ENCODE results near the gene ICAM4. TPM values are rescaled to one million over a fixed set of nuclear protein-coding genes. Genes with fewer than 3 reads are reported as not detected.
"Not testable (repeated sequence)": the region's sequence is repeated elsewhere in the genome, so short reads cannot be mapped to it uniquely, and the experiment has no call there.

ICAM4 gene, protein sequence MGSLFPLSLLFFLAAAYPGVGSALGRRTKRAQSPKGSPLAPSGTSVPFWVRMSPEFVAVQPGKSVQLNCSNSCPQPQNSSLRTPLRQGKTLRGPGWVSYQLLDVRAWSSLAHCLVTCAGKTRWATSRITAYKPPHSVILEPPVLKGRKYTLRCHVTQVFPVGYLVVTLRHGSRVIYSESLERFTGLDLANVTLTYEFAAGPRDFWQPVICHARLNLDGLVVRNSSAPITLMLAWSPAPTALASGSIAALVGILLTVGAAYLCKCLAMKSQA
- polyA plus RNA-seq (2012; ENCODE audit: insufficient read depth, insufficient read length): 11.5 TPM

DNA sequence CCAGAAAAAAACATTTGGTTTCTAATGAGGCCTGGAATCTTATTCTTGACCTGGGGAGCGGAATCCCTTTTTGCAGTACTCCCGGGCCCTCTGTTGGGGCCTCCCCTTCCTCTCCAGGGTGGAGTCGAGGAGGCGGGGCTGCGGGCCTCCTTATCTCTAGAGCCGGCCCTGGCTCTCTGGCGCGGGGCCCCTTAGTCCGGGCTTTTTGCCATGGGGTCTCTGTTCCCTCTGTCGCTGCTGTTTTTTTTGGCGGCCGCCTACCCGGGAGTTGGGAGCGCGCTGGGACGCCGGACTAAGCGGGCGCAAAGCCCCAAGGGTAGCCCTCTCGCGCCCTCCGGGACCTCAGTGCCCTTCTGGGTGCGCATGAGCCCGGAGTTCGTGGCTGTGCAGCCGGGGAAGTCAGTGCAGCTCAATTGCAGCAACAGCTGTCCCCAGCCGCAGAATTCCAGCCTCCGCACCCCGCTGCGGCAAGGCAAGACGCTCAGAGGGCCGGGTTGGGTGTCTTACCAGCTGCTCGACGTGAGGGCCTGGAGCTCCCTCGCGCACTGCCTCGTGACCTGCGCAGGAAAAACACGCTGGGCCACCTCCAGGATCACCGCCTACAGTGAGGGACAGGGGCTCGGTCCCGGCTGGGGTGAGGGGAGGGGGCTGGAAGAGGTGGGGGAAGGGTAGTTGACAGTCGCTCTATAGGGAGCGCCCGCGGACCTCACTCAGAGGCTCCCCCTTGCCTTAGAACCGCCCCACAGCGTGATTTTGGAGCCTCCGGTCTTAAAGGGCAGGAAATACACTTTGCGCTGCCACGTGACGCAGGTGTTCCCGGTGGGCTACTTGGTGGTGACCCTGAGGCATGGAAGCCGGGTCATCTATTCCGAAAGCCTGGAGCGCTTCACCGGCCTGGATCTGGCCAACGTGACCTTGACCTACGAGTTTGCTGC lies at the start of gene ICAM4:
ICAM4 (plus strand) TSS at position 153 of the 935 bp plus-strand sequence; CDS start at position 211, 58 bp downstream.
- peak within 1 kb of the TSS; percentile 66 for H3K4me3 ChIP-seq (ENCODE audit: low read length)

DNA sequence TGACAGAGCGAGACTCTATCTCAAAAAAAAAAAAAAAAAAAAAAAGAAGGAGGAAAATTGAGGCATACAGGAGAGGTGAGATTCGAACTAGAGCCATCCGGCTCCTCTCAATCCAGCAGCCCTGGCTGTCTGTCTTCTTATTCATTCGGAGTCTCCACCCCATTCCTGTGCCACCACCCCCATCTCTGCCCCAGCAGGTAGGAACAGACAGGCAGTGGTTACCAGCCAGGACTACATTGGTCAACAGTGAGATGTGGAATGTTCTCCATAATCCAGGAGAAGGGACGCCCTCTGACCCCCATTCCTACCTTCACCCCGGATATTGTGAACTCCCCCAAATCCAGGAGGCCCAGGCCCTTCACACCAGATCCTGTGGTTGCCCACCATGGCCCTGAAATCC lies 49.1 kb upstream of the ICAM4 start:
- DNase-seq (ENCODE audit: low read depth, low spot score): no peak

More for the DNA sequence above, at the start of gene ICAM4:
- DNase-seq (ENCODE audit: low read depth, low spot score): peak; percentile 52

DNA sequence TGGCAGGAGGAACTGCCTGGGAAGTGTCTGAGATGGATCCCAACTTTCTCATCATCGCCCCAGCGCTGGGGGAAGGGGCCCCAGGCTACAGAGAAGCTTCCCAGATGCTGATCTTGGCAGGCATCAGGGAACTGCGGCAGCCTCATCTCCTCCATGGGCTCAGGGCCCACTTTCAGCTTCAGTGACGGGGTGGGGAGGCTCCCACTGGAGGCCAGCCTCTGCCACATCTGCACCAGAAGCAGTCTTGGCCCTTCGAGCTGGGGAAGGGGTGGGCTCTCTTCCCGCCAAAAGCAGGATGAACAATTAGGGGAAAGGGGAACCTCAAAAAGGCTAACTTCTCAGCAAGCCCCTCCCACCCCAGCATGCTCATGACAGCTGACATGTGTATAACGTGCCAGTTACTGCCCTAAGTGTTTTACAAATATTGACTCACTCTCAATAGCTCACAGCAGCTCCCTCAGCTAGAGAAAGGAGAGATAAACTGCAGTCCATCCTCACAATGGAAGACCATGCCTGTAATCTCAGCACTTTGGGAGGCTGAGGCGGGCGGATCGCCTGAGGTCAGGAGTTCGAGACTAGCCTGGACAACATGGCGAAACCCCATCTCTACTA lies 48.5 kb upstream of the ICAM4 start:
- no peak for DNase-seq (ENCODE audit: low read depth, low spot score)
- no peak overlapping the region for H3K4me3 ChIP-seq (ENCODE audit: low read length)

More for the DNA sequence above, 49.1 kb upstream of the ICAM4 start:
- no peak overlapping the region for H3K4me3 ChIP-seq (ENCODE audit: low read length)

DNA sequence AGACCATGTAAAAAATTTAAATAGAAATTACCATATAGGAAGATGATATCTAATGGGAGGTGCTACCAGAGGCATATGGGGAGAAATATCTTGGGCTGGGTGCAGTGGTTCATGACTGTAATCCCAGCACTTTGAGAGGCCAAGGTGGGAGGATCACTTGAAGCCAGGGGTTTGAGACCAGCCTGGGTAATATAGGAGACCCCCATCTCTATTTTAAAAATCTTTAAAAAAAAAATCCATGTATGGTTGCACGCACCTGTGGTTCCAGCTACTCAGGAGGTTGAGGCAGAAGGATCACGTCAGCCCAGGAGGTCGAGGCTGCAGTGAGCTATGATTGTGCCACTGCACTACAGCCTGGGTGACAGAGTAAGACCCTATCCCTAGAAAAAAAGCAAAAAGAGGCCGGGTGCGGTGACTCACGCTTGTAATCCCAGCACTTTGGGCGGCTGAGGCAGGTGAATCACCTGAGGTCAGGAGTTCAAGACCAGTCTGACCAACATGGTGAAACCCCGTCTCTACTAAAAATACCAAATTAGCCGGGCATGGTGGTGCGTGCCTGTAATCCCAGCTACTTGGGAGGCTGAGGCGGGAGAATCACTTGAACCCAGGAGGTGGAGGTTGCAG lies 44.8 kb upstream of the ICAM4 start:
- DNase-seq (ENCODE audit: low read depth, low spot score); H3K4me3 ChIP-seq (ENCODE audit: low read length): not testable (repeated sequence)

DNA sequence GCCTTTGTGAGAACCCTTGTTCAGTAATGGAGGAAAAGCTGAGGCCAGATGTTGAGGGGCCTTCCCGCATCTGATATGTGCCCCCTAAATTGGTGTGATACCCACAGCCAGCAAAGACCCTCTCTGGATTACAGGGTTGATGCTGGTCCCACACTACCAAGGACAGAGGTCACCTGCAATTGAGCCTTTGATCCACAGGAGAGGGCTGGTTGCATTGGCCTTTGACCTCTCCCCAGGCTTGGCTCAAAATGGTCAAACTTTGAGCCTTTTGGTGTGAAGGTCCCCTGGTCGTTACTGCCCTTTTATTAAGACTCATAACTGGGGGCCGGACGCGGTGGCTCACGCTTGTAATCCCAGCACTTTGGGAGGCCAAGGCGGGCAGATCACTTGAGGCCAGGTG lies 43.1 kb upstream of the ICAM4 start:
- H3K4me3 ChIP-seq (ENCODE audit: low read length): no peak overlapping the region
- no peak for DNase-seq (ENCODE audit: low read depth, low spot score)

DNA sequence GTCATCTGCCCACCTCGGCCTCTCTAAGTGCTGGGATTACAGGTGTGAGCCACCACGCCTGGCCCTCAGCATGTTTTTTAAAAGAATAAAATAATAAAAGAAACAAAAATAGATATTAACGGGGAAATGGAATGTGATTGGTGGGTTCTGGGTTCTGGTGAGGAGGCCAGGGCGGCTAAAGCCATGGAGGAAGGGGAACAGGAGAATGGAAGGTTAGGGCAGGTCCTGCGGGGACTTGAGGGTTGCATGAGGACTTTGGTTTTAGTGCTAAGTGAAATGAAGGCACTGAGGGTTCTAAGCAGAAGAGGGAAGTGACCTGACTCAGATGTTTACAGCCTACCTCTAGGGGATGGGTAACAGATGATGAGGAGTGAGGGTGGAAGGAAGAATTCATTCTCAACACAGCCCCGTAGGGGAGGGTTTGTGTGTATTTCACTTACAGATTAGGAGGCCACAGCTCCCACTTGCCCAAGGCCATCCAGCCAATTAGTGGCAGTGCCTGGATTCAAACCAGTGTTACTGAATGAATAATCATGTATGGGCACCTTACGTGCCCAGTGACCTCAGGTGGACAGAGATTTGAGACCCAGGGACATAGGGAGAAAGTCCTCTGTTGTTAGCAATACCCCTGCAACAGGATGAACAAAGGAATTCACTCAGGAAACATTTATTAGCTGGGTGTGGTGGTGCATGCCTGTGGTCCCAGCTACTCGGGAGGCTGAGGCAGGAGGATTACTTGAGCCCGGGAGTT lies 41.4 kb upstream of the ICAM4 start:
- H3K4me3 ChIP-seq (ENCODE audit: low read length): no peak overlapping the region

DNA sequence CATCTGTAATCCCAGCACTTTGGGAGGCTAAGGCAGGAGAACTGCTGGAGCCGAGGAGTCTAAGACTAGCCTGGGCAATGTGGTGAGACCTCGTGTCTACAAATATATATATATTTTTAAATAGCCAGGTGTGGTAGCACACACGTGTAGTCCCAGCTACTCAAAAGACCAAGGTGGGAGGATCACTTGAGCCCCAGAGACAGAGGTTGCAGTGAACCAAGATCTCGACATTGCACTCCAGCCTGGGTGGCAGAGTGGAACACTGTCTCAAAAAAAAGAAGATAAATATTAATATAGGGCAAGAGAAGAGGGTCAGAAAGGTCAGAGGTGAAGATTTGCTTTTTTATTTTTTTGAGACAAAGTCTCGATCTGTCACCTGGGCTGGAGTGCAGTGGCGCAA lies 40.2 kb upstream of the ICAM4 start:
- H3K4me3 ChIP-seq (ENCODE audit: low read length): no peak overlapping the region
- no peak for DNase-seq (ENCODE audit: low read depth, low spot score)

More for the DNA sequence above, 41.4 kb upstream of the ICAM4 start:
- DNase-seq (ENCODE audit: low read depth, low spot score): no peak

DNA sequence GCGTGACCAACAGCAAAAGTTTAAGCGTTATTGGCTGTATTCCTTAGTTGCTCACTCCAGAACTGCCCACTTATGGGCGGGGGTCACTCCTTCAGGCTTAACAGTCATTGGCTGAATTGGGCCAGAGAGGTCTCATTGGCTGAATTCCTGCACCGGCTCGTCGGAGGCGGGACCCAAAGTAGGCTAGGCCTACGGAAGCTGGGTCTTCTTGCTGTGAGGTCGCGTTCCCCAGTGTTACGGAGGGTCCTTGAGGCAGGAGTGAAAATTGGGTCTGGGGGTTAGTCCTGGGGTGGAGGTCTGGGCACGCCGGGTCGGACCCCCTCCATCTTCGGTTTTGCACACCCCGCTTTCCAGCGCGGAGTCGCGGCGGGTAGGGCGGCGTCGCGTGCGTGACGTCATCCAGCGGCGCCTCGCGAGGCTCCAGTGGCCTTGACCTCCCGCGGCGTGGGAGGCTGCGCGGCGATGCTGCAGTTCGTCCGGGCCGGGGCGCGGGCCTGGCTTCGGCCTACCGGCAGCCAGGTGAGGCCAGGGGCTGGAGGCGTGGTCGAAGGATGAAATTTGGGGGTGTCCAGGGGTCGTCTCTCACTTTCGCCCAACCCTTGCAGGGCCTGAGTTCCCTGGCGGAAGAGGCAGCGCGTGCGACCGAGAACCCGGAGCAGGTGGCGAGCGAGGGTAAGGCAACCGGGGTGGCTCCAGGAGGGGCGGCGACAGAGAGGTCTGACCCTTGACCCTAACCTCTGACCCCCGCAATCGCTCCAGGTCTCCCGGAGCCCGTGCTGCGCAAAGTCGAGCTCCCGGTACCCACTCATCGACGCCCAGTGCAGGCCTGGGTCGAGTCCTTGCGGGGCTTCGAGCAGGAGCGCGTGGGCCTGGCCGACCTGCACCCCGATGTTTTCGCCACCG lies 34.7 kb upstream of the ICAM4 start, which contains the start of gene MRPL4:
MRPL4 (plus strand) TSS at position 423 of the 903 bp plus-strand sequence; CDS start at position 463, 40 bp downstream.
- DNase-seq (ENCODE audit: low read depth, low spot score): peak; percentile 99
- H3K4me3 ChIP-seq (ENCODE audit: low read length): peak within 1 kb of the TSS; percentile 94

DNA sequence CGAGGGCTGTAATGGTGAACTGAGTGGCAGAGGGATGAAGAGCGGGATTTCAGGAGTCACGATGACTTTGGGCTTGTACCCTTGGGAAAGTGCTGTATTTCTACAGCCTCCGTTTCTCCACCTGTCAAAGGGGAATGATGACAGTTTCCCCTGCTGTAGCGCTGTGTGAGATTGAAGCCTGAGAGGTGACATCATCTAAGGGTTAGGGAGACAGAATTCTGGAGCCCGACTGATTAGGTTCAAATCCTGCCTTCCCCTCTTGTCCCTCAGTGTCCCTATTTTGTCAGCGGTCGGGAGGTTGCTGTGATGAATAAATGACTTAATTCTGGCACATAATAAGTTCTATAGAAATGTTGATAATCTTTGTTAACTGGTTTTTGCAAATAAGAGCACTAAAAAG lies 34.0 kb upstream of the ICAM4 start:
- DNase-seq (ENCODE audit: low read depth, low spot score): no peak
- peak overlapping the region; percentile 94 for H3K4me3 ChIP-seq (ENCODE audit: low read length)

DNA sequence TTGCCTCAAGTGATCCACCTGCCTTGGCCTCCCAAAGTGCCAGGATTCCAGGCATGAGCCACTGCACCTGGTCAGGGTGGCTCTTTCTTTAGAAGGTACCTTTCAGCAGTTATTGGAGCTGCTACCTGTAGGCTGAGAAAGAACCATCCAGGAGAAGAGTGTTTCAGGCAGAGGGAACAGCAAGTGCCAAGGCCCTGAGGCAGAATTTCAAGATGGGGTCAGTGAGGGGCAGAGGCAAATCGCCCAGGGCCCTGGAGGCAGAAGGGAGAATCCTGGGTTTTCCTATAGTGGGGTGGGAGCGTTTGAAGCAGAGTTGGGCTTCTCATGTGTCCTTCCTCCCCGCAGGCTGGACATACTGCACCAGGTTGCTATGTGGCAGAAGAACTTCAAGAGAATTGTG lies 32.5 kb upstream of the ICAM4 start:
- H3K4me3 ChIP-seq (ENCODE audit: low read length): no peak overlapping the region
- DNase-seq (ENCODE audit: low read depth, low spot score): no peak

DNA sequence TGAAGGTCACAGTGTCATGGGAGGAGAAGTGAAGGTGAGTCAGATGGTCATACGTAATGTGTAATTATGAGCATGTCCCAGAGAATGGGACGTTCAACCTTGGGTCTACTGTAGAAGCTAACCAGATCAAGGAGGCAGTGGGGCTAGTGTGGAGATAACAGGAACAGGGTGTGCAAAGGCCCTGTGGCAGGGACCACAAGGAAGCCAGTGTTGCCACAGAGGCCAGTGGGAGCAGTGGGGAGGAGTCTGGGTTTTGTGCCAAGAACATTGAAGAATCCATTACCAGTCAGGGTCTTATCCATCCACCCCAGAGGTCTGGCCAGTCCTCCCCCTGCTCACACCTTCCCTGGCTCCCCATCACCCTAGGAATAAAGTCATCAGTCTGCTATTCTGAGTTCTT lies 31.4 kb upstream of the ICAM4 start:
- no peak overlapping the region for H3K4me3 ChIP-seq (ENCODE audit: low read length)
- DNase-seq (ENCODE audit: low read depth, low spot score): no peak

DNA sequence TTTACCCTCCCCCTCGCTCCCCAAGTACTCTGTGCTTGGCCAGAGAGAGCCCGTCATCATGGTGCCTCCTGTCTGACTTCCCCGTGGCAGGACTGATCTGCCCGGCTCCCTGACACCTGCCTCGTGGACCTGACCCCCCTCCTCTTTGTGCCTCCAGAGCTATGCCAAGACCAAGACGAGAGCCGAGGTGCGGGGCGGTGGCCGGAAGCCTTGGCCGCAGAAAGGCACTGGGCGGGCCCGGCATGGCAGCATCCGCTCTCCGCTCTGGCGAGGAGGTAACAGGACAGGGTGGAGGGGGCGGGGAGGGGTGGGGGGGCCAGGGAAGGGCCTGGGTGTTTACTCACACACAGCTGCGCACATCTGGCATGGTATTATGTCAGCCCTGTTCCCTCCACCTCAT lies 30.2 kb upstream of the ICAM4 start:
- no peak for DNase-seq (ENCODE audit: low read depth, low spot score)

DNA sequence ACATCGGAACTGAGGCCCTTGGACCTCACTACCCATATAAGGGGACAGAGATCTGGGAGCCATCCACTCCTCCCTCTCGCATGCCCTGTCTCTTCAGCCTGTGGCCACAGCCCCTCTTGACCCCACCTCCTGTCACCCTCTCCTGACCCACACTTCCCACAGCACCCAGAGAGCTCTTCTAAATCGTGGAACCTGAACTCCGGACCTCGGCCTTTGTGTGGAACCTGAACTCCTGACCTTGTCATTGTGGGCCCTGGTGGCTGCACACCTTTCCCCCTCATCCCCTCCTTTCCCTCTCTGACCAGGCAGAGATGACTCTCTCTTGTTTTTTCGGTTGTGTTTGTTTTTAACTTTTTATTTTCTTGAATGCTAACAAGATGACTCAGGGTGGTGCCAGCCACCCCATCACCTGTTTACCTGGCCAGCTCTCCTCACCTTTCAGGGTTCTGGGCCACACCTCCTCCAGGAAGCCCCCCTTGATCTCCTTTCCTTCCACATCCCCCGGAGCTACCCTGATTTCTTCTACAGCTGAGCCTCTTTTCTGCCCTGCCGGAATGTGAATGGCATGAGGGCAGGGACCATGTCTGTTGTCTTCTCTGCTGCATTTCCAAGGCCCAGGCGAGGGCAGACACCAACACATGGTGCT lies 29.7 kb upstream of the ICAM4 start:
- DNase-seq (ENCODE audit: low read depth, low spot score): no peak
- no peak overlapping the region for H3K4me3 ChIP-seq (ENCODE audit: low read length)

More for the DNA sequence above, 30.2 kb upstream of the ICAM4 start:
- H3K4me3 ChIP-seq (ENCODE audit: low read length): no peak overlapping the region

DNA sequence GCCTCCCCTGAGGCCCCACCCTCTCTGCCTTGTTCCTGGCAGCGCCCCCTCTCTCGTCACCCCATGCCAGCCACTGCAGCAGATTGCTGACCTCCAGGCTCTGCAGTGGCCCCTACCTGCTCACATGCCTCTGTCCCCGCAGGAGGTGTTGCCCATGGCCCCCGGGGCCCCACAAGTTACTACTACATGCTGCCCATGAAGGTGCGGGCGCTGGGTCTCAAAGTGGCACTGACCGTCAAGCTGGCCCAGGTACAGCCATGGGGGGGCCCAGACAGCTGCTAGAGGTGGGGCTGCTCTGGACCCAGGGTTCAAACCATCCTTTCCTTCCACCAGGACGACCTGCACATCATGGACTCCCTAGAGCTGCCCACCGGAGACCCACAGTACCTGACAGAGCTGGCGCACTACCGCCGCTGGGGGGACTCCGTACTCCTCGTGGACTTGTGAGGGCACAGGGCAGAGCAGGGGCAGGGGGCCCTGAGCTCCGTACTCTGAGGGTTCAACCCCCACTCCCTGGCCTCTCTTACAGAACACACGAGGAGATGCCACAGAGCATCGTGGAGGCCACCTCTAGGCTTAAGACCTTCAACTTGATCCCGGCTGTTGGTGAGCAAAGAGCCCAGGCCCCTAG lies 28.6 kb upstream of the ICAM4 start:
- no peak overlapping the region for H3K4me3 ChIP-seq (ENCODE audit: low read length)
- DNase-seq (ENCODE audit: low read depth, low spot score): no peak

DNA sequence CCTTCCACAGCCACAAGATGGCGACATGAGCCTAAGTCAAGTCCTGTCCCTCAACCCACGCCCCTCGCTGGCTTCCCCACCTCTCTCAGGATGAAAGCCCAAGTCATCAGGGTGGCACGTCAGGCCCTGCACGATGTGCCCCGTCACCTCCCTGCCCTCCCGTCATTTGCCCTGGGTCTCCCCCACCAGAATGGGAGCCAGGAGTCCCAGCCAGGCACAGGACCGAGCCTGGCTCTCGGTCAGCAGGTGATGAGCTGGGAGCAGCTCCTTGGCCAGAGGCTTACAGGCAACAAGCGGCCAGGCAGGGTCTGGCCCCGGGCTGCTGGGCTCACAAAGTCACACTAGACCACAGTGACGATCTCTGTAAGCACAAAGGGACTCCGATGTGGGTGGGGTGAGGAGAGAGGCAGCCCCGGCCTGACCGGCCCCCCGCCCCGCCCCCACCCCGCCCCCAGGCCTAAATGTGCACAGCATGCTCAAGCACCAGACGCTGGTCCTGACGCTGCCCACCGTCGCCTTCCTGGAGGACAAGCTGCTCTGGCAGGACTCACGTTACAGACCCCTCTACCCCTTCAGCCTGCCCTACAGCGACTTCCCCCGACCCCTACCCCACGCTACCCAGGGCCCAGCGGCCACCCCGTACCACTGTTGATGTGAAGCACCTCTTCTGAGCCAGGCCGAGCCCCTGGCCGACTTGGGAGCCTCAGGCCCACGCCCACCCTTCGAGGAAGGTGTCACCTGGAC lies 27.4 kb upstream of the ICAM4 start:
- DNase-seq (ENCODE audit: low read depth, low spot score): peak; percentile 90
- H3K4me3 ChIP-seq (ENCODE audit: low read length): no peak overlapping the region

DNA sequence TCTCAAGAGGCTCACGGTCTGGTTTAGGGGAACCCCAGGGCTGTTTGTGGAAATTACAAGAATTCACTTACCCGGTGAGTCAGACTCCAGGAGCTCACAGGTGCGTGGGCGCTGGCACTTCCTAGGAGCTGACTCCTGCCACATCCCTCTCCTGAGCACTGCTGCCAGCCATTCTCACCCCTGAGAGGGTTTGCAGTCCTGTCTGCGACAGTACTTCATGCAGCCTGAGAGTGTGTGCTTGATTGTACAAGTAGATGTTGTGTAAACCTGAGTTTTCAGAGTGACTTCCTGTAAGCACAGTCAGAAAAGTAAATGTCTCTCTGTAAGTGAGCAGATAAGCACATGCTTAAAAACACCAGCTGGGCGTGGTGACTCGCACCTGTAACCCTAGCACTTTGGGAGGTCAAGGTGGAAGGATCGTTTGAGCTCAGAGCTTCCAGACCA lies 26.6 kb upstream of the ICAM4 start:
- no peak for DNase-seq (ENCODE audit: low read depth, low spot score)
- H3K4me3 ChIP-seq (ENCODE audit: low read length): no peak overlapping the region

All from Jurkat, Clone E6-1 (cell line).